Left lung (tissue), 10 donors: ENCODE results near the gene DNAH2. TPM values are rescaled to one million over a fixed set of nuclear protein-coding genes. Genes with fewer than 3 reads are reported as not detected.

Experiments
- ATAC-seq: fragments of 200-7000 bp; cut with Tn5 transposase; one replicate; pipeline ENCODE4 v1.9.1; 2020; ENCODE audit warnings: moderate library complexity
- DNase-seq, 4 donors: peaks; one replicate each; pipeline ENCODE4 v3.0.0-alpha.2; 2013 to 2020
- H3K27ac ChIP-seq, 2 donors: fragments of 200-600 bp; sonication (generic) in 1 of 2; one replicate each; pipeline versions ENCODE4 v1.5.0 to v1.8.0; 2020 to 2021
- H3K27me3 ChIP-seq, 2 donors: fragments of 200-600 bp; sonication (generic) in 1 of 2; one replicate each; pipeline versions ENCODE4 v1.5.0 to v1.8.0; 2020 to 2021
- H3K36me3 ChIP-seq, 2 donors: fragments of 200-600 bp; sonication (generic) in 1 of 2; one replicate each; pipeline versions ENCODE4 v1.5.0 to v1.8.0; 2020 to 2021
- H3K4me1 ChIP-seq, 2 donors: fragments of 200-600 bp; one replicate each; pipeline ENCODE4 v1.8.0; 2021
- H3K4me3 ChIP-seq, 2 donors: fragments of 200-600 bp; sonication (generic) in 1 of 2; one replicate each; pipeline versions ENCODE4 v1.5.0 to v1.8.0; 2020 to 2021; ENCODE audit warnings: mild to moderate bottlenecking in 1 of 2
- H3K9me3 ChIP-seq, 2 donors: fragments of 200-600 bp; sonication (generic) in 1 of 2; one replicate each; pipeline versions ENCODE4 v1.5.0 to v1.8.0; 2020 to 2021
- intact Hi-C, 2 donors: fragments of 100-400 bp; cut with DNase I; formaldehyde crosslinking; loops; one replicate each; pipeline versions ENCODE4 v1.11.2 to v1.14.2; 2022
- polyA plus RNA-seq, 6 donors: library from polyadenylated mRNA; unstranded; fragments of 120-200 nt; gene quantifications; one replicate each; pipeline ENCODE4 v1.2.1, GENCODE V29; 2013; ENCODE audit not compliant: insufficient read length in 6 of 6
- total RNA-seq, 2 donors: library from RNA; stranded (reverse); fragmentation: NEBNext Ultra II Directional; extraction: Animal tissue kit (Norgen Biotek cat#: 25700); gene quantifications; one replicate each; pipeline ENCODE4 v1.2.1, GENCODE V29; 2021
- TF ChIP-seq, protein P1 (sequence below), 2 donors: fragments of 200-600 bp; sonication (generic) in 1 of 2; IDR thresholded peaks; one replicate each; pipeline versions ENCODE4 v1.5.0 to v1.8.0; 2021; ENCODE audit warnings: antibody characterized with exemption in 2 of 2
- donor health status: DM: no; HTN: yes; CAD: no.
- donor health status: DM: no; HTN: no; CAD: no.

The DNAH2 gene
- total and polyA plus RNA-seq, 8 donors = 0.67 to 4.5 (median 2.6) TPM

- Histone ChIP-seq H3K9me3 (no peaks in the 10 kb centered on the region), H3K27ac (no peak overlapping the region), H3K27me3 (peaks cover 12 to 92% of the 10 kb centered on the region in 2 donors), H3K4me1 (peaks cover 0 to 20% of the 10 kb centered on the region in 2 donors), H3K36me3 (no peaks in the 10 kb centered on the region), H3K4me3 (peak overlapping the region; percentile 48 to 55)
- DNase-seq (no peak), ATAC-seq (peak; percentile 19)
- intact Hi-C loops = no loop called here
- TF ChIP-seq, protein P1, sequence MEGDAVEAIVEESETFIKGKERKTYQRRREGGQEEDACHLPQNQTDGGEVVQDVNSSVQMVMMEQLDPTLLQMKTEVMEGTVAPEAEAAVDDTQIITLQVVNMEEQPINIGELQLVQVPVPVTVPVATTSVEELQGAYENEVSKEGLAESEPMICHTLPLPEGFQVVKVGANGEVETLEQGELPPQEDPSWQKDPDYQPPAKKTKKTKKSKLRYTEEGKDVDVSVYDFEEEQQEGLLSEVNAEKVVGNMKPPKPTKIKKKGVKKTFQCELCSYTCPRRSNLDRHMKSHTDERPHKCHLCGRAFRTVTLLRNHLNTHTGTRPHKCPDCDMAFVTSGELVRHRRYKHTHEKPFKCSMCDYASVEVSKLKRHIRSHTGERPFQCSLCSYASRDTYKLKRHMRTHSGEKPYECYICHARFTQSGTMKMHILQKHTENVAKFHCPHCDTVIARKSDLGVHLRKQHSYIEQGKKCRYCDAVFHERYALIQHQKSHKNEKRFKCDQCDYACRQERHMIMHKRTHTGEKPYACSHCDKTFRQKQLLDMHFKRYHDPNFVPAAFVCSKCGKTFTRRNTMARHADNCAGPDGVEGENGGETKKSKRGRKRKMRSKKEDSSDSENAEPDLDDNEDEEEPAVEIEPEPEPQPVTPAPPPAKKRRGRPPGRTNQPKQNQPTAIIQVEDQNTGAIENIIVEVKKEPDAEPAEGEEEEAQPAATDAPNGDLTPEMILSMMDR (IDR thresholded peaks at IDR 0.05) = no peak
These were observed 309 bp downstream of the DNAH2 start for GRCh38 chr17:7717756-7718350.

GRCh38 chr17:7719661-7720060 is 2.1 kb downstream of the DNAH2 start:
- peaks cover 0 to 20% of the 10 kb centered on the region in 2 donors for H3K4me1 ChIP-seq
- TF ChIP-seq, protein P1 (IDR thresholded peaks at IDR 0.05) = no peak
- DNase-seq (no peak), ATAC-seq (no peak)
- H3K36me3 ChIP-seq = no peaks in the 10 kb centered on the region
- peaks cover 9 to 93% of the 10 kb centered on the region in 2 donors for H3K27me3 ChIP-seq
- H3K27ac ChIP-seq = no peak overlapping the region
- no peak overlapping the region for H3K4me3 ChIP-seq
- intact Hi-C loops = no loop called here
- no peaks in the 10 kb centered on the region for H3K9me3 ChIP-seq

GRCh38 chr17:7720125-7720524 is 2.6 kb downstream of the DNAH2 start:
- no peak for ATAC-seq
- H3K27ac ChIP-seq = no peak overlapping the region
- intact Hi-C loops = no loop called here
- no peaks in the 10 kb centered on the region for H3K9me3 ChIP-seq
- H3K36me3 ChIP-seq = no peaks in the 10 kb centered on the region
- TF ChIP-seq, protein P1 (IDR thresholded peaks at IDR 0.05) = no peak
- no peak for DNase-seq
- peaks cover 0 to 20% of the 10 kb centered on the region in 2 donors for H3K4me1 ChIP-seq
- H3K4me3 ChIP-seq = no peak overlapping the region
- peaks cover 7 to 93% of the 10 kb centered on the region in 2 donors for H3K27me3 ChIP-seq

- no peaks in the 10 kb centered on the region for H3K36me3 ChIP-seq
- ATAC-seq = no peak
- no peak overlapping the region for H3K4me3 ChIP-seq
- intact Hi-C loops = no loop called here
- TF ChIP-seq, protein P1 (IDR thresholded peaks at IDR 0.05) = no peak
- H3K27ac ChIP-seq = no peak overlapping the region
- no peaks in the 10 kb centered on the region for H3K9me3 ChIP-seq
- H3K27me3 ChIP-seq = peaks cover 7 to 78% of the 10 kb centered on the region in 2 donors
- DNase-seq = no peak
- H3K4me1 ChIP-seq = peaks cover 0 to 16% of the 10 kb centered on the region in 2 donors
These were observed 4.1 kb downstream of the DNAH2 start for GRCh38 chr17:7721612-7722011.

DNA sequence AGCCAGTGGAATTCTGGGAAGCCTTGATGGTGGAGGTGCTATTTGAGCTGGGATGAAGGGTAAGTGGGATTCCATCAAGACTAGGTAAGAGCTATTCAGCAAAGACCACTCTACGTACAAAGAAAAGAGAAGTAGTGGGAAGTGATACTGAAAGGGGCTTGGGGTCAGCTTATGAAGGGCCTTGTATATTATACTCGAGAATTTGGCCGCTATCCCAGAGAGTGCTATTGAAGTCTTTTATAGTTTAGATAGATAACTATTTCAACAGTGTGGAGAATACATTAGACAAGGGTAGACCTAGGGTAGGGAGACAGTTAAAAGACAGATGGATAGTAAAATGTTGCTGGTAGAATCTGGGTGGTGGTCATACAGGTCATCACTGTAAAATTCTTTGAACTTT is 10.3 kb downstream of the DNAH2 start:
- TF ChIP-seq, protein P1 (IDR thresholded peaks at IDR 0.05) = no peak
- Histone ChIP-seq H3K4me3 (no peak overlapping the region), H3K4me1 (no peaks in the 10 kb centered on the region), H3K27me3 (peaks cover 0 to 22% of the 10 kb centered on the region in 2 donors), H3K9me3 (no peaks in the 10 kb centered on the region), H3K36me3 (no peaks in the 10 kb centered on the region), H3K27ac (no peak overlapping the region)
- no peak for ATAC-seq
- DNase-seq = no peak
- intact Hi-C loops = no loop called here
